ENCODE results near the gene SPON1.
A peak's percentile ranks its signal among the peaks of the same experiment; 100 is the strongest.

Gene SPON1

DNA sequence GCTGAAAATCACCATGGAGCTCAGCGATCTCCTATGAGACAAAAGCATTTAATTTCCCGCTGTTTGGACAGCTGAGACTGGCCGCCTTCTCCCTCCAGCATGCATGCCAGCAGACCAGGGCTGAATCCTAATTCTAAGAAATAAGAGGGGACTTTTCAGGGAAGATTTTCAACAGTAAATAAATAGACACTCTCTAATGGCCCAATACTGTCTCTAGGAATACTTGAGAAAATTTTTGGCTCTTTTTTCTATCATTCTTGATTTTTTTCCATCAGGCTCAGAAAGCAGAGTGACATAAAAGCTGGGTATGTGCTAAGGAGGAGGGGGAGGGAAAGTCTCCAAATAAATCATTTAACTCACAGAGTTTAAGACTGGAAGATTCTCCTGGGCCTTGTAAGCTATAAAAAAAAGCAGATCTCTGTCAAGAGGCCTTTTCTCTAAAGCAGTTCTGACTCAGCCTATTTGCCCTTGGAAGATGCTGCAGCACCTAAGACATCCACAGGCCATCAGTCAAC lies 17.6 kb upstream of the SPON1 start:
- DNase-seq (ENCODE audit: low spot score): no peak

DNA sequence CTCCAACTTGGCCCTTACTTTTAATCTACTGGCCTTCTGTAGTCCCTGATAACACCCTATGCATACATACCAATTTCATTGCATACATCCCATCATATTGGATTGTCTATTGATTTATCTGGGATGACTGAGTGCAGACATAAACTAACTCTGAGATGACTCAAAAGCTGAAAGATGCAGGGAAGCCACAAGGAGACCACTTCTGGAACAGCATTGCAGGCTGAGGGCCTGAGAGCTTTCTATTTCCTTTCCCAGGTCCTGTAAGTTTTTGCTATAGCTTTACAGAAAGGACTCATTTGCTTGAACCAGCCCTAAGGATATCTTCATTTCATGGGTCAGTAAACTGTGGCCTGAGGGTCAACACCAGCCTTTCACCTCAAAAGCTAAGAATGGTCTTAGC lies 15.1 kb upstream of the SPON1 start:
- no peak for DNase-seq (ENCODE audit: low spot score)

DNA sequence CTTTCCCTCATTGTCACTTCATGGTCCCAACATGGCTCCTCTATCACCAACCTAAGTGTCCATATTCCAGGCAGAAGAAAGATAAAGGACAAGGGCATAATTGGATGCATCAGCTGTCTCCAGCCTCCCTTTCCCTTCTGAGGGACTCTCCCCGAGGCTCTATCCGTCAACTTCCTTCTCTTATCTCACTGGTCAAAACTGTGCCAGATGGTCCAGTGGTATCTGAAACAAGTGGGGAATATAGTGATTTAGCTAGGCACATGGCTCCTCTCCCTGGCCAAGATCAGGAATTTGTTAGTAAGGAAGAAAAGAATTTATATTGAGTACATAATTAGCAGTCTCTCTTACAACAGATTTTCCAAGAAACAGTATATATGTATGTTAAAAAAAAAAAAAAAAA lies 12.6 kb upstream of the SPON1 start:
- no peak for DNase-seq (ENCODE audit: low spot score)

DNA sequence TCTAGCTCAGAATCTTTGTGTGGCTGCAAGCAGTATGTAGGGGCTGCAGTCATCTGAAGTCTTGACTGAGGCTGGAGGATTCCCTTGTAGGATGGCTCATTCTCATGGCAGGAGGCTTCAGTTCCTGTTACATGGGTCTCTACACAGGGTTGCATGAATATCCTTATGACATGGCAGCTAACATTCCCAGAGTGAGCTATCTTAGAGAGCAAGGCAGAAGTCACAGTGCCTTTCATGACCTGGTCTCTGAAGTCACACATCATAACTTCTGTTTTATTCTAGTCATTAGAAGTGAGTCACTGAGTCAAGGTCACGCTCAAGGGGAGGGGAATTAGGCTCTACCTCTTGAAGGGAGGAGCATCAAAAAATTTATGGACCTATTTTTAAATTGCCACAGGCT lies 10.3 kb upstream of the SPON1 start:
- no peak for DNase-seq (ENCODE audit: low spot score)

DNA sequence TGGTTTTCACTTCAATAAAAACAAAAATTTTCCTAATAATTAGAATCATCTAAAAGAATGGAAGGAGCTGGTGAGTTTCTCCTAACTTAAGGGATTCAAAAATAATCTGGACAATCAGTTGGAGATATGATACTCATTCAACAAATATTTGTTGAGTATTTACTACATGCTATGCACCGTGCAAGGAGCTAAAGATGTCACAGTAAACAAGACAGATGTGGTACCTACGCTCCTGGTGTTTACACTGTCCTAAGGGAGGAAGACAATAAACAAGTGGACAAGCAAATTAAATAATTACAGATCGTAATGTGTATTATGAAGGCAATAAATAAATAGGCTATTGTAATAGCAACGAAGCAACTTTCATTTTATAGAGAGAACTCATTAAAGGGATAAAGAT lies 9.9 kb upstream of the SPON1 start:
- no peak for DNase-seq (ENCODE audit: low spot score)

DNA sequence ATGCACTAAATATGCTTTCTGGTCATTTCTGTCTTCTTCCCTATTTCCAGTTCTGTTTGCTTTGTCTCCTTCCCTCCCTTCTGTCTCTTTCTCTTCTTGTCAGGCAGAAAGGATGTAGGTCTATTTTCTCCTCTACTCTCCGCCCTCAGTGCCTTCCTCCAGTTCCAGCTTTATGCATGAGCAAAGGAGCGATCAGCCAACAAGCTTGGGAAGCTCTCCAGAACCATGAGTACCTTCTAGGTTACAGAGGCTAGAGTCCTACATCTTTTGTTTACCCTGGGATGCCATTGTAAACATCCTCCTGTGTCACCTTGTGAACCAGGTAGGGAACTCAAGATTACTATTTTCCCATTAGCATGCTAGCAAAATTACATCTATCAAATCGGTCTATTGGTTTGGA lies 7.9 kb upstream of the SPON1 start:
- DNase-seq (ENCODE audit: low spot score): no peak

DNA sequence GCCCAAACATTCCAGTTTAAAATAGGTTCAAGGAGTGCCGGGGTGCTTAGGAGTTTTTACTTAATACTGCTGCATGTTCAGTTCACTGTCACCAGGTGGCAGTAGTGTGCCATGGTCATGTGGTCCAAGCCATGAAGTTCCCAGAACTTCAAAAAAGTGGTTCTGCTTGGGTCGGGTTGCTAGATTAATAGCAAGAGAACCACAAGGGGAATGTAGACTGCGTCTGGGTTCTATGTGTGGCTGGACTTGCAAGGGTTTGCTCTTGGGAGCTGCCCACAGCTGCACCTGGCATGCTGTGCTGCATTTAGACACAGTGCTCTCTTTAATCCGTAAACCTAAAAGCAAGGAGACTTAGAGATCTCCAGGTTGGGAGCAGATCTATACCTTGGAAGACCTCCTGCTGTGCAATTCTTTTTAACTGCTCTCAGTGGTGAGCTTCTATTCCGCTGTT lies 6.5 kb upstream of the SPON1 start:
- peak; percentile 58 for DNase-seq (ENCODE audit: low spot score)

DNA sequence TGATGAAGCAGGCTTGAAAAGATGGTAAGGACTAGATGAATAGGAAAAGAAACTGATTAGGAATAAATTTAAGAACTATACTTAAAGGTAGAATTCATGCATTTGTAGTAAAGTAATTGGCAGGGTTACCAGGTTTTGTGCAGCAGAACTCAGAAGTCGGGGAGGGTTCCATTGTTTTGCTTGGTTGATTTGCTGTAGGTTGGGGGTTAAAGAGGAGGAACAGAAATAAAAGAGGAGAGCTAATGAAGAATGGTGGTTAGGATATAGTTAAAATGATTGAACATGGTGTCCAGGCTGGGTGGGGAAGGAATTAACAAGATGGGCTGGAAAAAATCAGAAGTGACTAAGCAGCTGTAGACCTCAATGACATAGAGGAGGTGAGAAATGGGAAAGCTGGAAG lies 5.5 kb upstream of the SPON1 start:
- DNase-seq (ENCODE audit: low spot score): no peak

DNA sequence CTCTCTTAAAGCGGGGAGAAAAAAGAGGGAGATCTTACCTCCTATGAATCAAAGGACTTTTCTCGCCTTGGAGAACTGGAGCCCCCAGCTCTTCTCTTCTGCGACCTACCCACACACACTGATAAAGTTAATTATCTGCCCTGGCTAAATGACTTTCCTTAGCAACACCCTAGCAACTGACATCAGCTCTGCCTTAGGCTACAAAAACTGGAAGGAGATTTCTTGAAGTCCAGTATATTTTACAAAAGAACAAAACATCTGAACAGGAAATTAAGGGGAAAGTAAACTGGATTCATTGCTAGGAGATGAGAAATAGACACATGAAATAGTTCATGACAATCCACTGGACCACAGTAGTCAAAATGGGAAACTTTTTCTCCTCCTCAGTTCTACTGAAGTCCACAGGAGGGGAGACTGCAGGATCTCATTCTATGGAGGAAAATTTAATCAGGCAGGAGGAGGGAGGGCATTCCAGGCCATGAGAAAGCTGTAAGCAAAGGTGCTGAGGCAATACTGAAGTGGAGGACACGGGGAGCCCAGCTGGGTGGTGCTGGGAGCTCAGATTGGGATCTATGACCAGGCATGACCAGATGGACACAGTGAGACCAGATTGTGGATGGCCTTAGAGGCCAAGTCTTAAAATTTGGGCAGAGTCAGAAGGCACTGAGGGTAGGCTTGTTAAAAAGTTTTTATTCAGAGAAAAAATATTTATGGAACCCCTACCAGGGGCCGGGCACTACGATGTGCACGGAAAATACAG lies 3.7 kb upstream of the SPON1 start:
- DNase-seq (ENCODE audit: low spot score): no peak

DNA sequence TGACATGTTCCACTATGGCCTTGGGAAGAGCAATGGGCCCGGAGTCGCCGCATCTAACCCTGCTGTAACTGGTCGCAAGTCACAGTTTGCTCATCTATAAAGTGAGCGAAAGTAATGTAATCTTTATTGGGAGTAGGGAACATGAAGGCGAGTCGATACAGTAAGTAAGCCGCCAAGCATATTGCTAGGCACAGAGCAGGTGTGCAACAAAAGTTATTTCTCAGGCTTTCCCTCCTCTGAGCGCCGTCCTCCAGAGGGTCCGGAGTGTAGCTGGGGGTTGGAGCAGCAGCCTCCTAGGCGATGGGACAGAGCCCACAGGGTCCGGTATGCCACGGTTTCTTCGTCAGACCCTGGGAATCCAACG lies 343 bp upstream of the SPON1 start:
- no peak for DNase-seq (ENCODE audit: low spot score)

DNA sequence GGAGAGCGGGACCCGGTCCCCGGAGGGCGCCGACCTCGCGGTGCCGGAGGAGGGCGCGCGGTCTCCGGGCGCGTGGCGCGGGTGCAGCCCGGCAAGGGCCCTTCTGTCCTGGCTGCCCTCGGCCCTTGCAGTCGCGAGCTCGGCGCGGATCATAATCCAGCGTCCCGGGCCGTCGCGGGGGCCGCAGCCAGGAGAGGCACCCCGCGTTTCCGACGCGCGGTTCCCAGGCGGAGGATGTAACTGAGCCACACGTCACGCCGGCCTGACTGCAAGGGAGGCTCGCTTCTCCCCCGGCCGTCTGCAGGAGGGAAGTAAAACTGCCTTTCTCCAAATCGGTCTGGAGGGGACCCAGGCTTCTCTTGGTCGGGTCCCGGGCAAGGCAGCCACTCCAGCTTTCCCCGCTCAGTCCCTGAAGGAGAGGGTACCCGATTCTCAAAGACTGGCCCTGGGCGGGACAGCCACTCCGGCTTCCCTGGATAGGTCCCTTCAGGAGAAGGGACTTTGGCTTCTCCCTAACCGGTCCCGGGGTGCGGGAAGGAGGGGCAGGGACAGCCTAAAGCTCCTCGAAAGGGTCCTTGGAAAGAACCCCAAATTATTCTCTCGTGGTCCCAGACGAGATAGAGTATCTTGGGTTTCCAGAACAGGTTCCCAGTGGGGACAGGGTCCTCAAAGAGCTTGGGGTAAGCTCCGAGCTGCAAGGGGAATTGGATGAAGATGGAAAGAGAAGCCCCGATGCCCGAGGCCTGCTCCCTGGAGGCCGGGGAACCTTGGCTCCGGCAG lies 836 bp downstream of the SPON1 start:
- no peak for DNase-seq (ENCODE audit: low spot score)

DNA sequence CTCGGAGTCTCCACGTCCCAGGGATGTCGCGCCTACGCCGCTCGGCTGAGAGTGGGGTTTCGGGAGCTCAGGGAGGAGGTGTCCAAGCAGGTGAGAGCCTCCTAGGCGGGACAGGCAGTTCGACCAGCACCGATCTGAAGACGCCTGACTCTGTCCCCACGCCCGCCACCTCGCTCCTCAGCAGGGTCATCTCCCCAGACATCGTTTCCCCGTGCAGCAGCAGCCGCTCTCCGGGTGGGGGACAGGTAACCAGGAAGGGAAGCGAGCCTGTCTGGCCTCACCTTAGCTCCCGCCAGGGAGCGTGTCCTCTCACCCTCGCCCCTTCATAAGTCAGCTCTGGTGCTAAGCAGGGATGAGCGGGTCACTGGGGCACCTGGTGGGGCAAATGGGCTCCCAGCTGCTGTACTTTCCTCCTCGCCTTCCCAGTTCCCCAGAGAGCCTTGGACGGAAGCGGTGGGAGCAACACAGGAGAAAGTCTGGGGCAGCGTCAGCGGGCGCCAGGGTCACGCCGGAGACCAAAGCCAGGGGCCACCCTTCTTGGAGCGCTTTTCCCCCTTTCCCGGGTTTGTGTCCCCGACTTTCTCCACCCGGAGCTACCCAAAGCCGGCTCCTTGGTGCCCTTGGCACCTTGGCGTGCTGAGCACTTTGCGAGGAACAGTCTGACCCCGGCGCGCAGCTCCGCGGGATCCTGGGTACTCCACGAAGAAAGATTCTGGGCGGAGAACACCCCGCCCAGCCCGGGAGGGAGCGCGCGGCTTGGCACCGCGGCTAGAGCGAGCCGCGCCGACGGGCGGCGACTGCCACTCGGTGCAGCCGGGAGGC lies 1.6 kb downstream of the SPON1 start:
- no peak for DNase-seq (ENCODE audit: low spot score)

DNA sequence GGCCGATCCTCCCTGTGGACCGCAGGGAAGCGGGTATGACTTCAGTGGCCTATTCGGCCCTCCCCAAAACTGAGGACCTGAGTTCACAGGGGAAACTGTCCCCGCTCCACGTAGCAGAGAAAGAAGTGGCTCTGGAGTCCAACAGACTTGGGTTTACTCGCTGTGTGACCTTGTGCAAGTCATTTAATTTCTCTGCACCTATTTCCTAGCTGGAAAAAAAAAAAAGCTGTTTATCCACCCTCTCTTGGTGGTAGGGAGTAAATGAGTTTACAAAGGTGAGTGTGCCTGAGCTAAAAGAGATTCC lies 2.2 kb downstream of the SPON1 start:
- DNase-seq (ENCODE audit: low spot score): no peak

DNA sequence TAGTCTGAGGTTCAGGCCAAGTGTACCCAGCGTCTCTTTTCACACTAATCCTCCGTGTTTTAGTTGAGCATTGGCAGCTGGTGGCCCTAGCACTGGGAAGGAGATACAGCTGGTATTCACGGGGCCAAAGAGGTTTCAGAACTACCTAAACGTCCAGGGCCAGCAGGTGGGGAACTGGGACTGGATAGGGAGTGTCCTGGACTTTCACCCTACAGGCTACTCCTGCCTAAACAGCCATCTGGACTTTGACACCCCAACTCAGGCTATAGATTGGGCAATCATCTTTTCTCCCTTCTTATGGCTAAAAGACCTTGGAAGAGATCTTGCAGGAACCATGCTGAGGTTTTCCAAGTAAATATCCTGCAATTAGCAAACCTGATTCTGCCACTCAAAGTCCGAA lies 2.8 kb downstream of the SPON1 start:
- DNase-seq (ENCODE audit: low spot score): no peak

DNA sequence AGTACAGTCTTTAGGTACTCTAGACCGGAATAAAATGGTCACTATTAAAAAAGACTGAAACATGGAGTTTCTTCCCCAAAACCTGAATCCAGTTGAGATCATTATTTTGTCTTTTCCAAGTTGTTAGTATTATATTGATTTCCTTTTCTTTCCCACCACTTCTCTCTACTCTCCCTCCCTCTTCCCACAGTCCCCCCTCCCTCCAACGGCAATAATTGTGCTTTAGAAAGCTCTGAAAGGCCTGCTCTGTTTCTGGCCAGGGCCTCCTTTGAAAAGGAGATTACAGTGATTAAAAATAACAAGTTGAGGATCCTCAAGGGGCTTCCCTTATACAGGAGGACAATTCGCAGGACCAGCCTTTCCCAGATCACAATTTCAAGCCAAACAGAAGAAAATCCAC lies 3.5 kb downstream of the SPON1 start:
- no peak for DNase-seq (ENCODE audit: low spot score)

DNA sequence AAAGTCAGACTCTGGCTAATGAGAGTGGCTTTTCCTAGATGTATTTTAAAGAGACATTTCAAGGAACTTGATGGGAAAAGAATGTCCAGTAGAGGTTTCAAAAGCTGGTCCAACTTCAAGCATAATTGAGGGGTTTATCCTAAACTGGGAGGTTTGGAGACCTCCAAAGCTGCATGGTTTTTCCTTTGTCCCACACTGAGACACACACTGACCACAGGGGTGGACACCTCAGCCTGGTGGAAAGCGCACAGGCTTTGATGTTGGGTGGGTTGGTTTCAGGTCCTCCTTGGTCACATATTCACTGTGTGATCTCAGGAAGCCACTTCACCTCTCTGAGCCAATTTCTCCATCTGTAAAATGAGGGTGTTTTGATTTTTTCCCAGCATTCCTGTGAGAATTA lies 4.0 kb downstream of the SPON1 start:
- no peak for DNase-seq (ENCODE audit: low spot score)

DNA sequence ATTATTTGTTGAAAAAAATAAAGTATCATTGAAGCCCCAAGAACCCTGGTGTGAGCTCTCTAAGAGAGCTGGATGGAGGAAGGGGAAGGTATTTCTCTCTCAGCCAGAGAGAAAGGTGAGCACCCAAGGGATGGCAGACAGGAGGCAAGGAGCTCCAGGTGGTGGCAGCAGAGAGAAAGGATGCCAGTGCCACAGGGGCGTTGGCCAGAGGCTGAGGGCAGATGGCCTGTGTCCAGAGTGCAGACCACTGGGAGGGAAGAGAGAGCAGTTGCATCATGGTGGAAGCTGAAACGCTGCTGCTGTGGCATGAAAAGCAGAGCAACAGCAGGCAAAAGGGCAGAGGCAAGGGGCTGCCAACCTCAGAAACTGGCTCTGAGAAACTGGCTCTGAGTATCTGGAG lies 8.5 kb downstream of the SPON1 start:
- DNase-seq (ENCODE audit: low spot score): no peak

DNA sequence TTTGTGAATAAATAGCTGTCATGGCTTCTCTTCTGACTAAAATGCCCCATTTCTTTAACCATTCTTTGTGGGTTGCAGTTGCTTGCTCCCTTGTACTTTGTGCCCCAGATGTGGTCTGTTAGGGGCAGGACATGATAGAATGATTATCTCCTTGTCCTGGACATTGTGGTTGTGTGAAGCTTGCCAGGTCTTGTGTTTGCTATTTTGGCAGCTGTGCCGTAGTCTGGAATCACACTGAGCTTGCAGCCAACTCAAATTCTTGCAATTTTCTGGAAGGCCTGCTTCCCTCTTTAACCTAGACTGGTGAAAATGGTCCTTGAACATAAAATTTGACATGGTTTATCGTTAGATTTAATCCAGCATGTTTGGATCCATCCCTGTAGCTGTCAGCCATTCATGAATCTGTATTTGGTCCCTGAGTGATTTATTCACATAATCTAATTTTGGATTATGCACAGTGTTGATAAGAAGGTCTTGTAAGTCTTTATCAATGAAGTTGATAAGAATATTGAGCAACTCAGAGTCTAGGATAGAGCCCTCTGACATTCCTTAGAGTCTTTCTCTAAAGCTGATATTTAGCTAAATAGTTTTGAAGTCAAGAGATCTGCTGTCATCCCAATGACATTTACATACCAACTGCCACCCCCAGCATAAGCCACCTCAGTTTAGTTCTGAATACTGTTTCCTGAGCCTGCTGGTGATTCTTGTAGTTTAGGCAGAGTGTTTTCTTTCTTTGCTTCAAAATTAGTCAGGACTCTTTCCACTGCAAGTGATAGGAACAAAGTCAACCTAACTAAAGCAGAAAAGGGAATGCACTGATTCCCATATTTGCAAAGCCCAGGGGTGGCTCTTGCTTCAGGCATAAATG lies 9.8 kb downstream of the SPON1 start:
- no peak for DNase-seq (ENCODE audit: low spot score)

DNA sequence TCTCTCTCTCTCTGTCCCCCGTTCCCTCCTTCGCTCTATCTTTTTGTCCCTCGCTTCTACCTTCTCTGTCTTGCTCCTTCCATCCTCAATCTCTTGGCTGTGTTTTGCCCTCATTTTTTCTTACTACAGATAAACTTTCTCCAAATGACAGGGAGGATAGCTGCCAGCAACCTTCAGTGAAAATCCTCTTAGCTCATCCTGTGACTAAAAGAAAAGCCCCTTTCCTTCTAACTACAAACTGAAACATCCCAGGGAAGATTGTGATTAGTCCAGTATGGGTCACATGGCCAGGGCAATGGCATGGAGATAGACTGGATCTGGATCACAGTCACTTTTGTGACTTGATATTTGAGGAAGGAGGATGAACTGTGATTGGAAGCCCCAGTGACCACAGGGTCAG lies 10.4 kb downstream of the SPON1 start:
- DNase-seq (ENCODE audit: low spot score): no peak

DNA sequence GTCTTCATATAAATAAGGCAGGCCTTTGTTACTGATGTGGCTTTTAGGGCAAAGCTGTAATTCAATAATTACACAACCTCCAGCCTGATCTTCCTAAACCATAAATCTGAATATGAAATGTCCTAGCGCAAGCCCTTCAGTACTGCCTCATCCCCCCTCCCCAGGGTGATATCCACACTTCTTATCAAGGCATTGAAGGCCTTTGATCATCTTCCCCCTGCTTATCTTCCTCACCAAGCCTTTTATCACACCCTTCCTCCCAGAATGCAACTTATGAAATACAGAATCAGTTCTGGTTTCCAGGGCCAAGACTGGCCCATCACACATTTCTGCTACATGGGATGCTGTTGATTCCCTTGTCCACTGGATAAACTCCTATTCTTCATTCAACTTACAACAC lies 12.1 kb downstream of the SPON1 start:
- DNase-seq (ENCODE audit: low spot score): no peak

DNA sequence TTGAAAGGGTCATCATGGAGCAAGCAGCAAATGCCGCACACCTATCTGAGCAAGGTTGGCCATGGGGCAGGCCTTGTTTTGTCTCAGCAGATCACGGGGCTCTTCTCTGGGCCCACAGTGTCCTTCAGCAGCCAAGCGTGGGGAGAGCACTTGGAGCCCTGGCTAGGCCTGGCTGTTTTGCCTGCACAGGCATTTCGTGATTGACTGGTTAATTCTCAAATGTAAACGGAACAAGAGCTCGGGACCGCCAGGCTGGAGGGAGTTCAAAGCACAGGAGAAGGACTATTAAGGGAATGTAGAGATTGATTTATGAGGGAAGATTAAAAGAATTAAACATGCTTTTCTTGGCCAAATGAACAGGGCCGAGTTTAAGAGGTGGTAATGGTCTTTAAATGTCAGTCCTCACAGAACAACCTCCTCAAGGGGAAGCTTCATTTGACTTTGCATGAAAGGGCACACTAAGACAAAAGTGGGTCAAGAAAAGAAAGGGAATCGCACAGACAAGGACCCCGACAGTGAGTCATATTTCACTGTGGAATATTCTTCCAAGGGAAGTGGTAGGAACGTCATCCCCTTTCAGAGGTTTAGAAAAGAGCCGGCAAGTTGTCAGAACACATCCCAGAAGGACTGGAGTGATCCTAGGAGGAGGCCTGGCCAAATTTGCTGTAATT lies 20.7 kb downstream of the SPON1 start:
- DNase-seq (ENCODE audit: low spot score): no peak

All from hematopoietic multipotent progenitor cell treated with erythropoietin and hydrocortisone succinate and interleukin-3 and kit ligand, for 15 days (in vitro differentiated cells).